Endothelial cell of umbilical vein (primary cell): ENCODE data around the gene FBL.

Source experiments
- EZH2 ChIP-seq: IDR thresholded peaks from 2 replicates; pipeline ENCODE4 v1.6.1; 2012; ENCODE audit warnings: borderline replicate concordance, low read depth, mild to moderate bottlenecking, moderate library complexity, low read length, inconsistent platforms; ENCODE audit not compliant: severe bottlenecking
- JUN ChIP-seq: IDR thresholded peaks from 2 replicates; pipeline ENCODE4 v1.6.1; 2011; ENCODE audit warnings: borderline replicate concordance, low read depth; ENCODE audit not compliant: insufficient read length, insufficient read depth
- MYC ChIP-seq: IDR thresholded peaks from one replicate; pipeline ENCODE4 v1.6.1; 2011; ENCODE audit warnings: mild to moderate bottlenecking, low read depth, low read length
- POLR2A ChIP-seq: IDR thresholded peaks from 2 replicates; pipeline ENCODE4 v1.6.1; 2012; ENCODE audit warnings: low read depth, mild to moderate bottlenecking, control low read depth, low read length
- POLR2AphosphoS5 ChIP-seq: IDR thresholded peaks from 2 replicates; pipeline ENCODE4 v1.6.1; 2012; ENCODE audit warnings: low read depth, mild to moderate bottlenecking, control low read depth, low read length, moderate library complexity; ENCODE audit not compliant: insufficient read depth
- TF ChIP-seq, protein P1 (sequence below), 2 donors: IDR thresholded peaks; 1 replicate in 1 of 2; 2 replicates in 1 of 2; pipeline ENCODE4 v1.5.1; 2011; ENCODE audit warnings: low read length in 2 of 2, mild to moderate bottlenecking in 2 of 2, moderate library complexity in 2 of 2, control low read depth in 1 of 2, inconsistent platforms in 1 of 2, low read depth in 1 of 2; ENCODE audit not compliant: insufficient read depth in 1 of 2; ENCODE audit errors: extremely low read depth in 1 of 2
- TF ChIP-seq, protein P2 (sequence below): IDR thresholded peaks from 2 replicates; pipeline ENCODE4 v1.6.1; 2011; ENCODE audit not compliant: insufficient read depth, insufficient read length

DNA sequence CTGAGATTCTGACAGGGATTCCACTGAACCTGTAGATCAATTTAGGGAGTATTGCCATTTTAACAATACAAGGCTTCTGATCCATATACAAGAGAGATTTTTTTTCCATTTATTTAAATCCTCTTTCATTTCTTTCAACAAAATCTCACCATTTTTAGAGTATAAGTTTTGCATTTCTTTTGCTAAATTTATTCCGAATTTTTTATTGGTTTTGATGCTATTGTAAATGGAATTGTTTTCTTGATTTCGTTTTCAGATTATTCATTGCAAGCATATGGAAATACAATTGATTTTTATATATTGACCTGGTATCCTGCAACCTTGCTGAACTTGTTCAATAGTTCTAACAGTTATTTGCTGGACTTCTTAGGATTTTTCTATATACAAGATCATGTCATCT, 49.1 kb downstream of the FBL start:
- TF ChIP-seq, protein P1, sequence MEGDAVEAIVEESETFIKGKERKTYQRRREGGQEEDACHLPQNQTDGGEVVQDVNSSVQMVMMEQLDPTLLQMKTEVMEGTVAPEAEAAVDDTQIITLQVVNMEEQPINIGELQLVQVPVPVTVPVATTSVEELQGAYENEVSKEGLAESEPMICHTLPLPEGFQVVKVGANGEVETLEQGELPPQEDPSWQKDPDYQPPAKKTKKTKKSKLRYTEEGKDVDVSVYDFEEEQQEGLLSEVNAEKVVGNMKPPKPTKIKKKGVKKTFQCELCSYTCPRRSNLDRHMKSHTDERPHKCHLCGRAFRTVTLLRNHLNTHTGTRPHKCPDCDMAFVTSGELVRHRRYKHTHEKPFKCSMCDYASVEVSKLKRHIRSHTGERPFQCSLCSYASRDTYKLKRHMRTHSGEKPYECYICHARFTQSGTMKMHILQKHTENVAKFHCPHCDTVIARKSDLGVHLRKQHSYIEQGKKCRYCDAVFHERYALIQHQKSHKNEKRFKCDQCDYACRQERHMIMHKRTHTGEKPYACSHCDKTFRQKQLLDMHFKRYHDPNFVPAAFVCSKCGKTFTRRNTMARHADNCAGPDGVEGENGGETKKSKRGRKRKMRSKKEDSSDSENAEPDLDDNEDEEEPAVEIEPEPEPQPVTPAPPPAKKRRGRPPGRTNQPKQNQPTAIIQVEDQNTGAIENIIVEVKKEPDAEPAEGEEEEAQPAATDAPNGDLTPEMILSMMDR (IDR thresholded peaks at IDR 0.05; ENCODE audit: extremely low read depth in 1 of 2, insufficient read depth in 1 of 2, low read depth in 1 of 2, low read length in 2 of 2): no peak
- TF ChIP-seq, protein P2, sequence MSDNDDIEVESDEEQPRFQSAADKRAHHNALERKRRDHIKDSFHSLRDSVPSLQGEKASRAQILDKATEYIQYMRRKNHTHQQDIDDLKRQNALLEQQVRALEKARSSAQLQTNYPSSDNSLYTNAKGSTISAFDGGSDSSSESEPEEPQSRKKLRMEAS: no peak
- TF ChIP-seq POLR2AphosphoS5: no peak
- TF ChIP-seq POLR2A: no peak
- no peak for TF ChIP-seq MYC
- no peak for TF ChIP-seq EZH2
- no peak for TF ChIP-seq JUN
